CD4-positive, alpha-beta T cell (primary cell): ENCODE data around the gene HIVEP1. TPM values are rescaled to one million over a fixed set of nuclear protein-coding genes. Genes with fewer than 3 reads are reported as not detected.

Source experiments
- ATAC-seq: fragments of 200-7000 bp; cut with Tn5 transposase; one replicate; pipeline ENCODE4 v1.10.0; 2022; ENCODE audit warnings: mild to moderate bottlenecking; ENCODE audit not compliant: poor library complexity
- CTCF ChIA-PET: fragments of 350-600 bp; sonication (Branson Sonifier 250); formaldehyde crosslinking; loops from one replicate; lab custom pipeline; 2021; ENCODE audit warnings: antibody characterized with exemption, inconsistent platforms; lab: Charles Lee
- POLR2A ChIA-PET: fragments of 350-600 bp; sonication (Branson Sonifier 250); formaldehyde crosslinking; loops from one replicate; lab custom pipeline; 2021; ENCODE audit warnings: antibody characterized with exemption, inconsistent platforms; lab: Charles Lee
- DNase-seq, 14 experiments: peaks; one replicate each; pipeline ENCODE4 v3.0.0-alpha.2; 2013 to 2020; ENCODE audit warnings: mixed read lengths in 2 of 14
- H3K27ac ChIP-seq, 2 donors: one replicate each; pipeline versions ENCODE4 v1.5.1 to v1.7.0; 2013; ENCODE audit warnings: low read length in 2 of 2, low read depth in 1 of 2, mild to moderate bottlenecking in 1 of 2
- H3K27me3 ChIP-seq, 2 experiments: 1 replicate in 1 of 2; 2 replicates in 1 of 2; pipeline versions ENCODE4 v1.6.1 to v1.7.0; 2013; ENCODE audit warnings: low read length in 2 of 2, control low read depth in 1 of 2, mild to moderate bottlenecking in 1 of 2, moderate library complexity in 1 of 2; ENCODE audit not compliant: insufficient read depth in 2 of 2, control insufficient read depth in 1 of 2
- H3K36me3 ChIP-seq: one replicate; pipeline ENCODE4 v1.6.1; 2013; ENCODE audit warnings: low read length, control low read depth; ENCODE audit not compliant: insufficient read depth
- H3K4me1 ChIP-seq: one replicate; pipeline ENCODE4 v1.6.1; 2013; ENCODE audit warnings: low read length, control low read depth; ENCODE audit not compliant: insufficient read depth
- H3K4me3 ChIP-seq: one replicate; pipeline ENCODE4 v1.5.1; 2013; ENCODE audit warnings: mild to moderate bottlenecking, low read length, moderate library complexity
- H3K9me3 ChIP-seq, 2 experiments: 1 replicate in 1 of 2; 2 replicates in 1 of 2; pipeline versions ENCODE4 v1.6.1 to v1.7.0; 2013; ENCODE audit warnings: low read length in 2 of 2, mild to moderate bottlenecking in 2 of 2, control low read depth in 1 of 2, moderate library complexity in 1 of 2; ENCODE audit not compliant: control insufficient read depth in 1 of 2, insufficient read depth in 1 of 2
- H3K27ac Mint-ChIP-seq: one replicate; pipeline ENCODE4 v1.8.0; 2020; ENCODE audit warnings: mixed read lengths
- H3K27me3 Mint-ChIP-seq: one replicate; pipeline ENCODE4 v1.8.0; 2021; ENCODE audit warnings: mixed read lengths
- H3K36me3 Mint-ChIP-seq: one replicate; pipeline ENCODE4 v1.8.0; 2021; ENCODE audit warnings: low read depth, mixed read lengths
- H3K4me1 Mint-ChIP-seq: one replicate; pipeline ENCODE4 v1.8.0; 2021; ENCODE audit warnings: low read depth, mixed read lengths
- H3K4me3 Mint-ChIP-seq: one replicate; pipeline ENCODE4 v1.8.0; 2020; ENCODE audit warnings: mild to moderate bottlenecking, mixed read lengths
- H3K9me3 Mint-ChIP-seq: one replicate; pipeline ENCODE4 v1.8.0; 2020; ENCODE audit warnings: mixed read lengths
- CTCF ChIP-seq: fragments of 200-600 bp; IDR thresholded peaks from one replicate; pipeline ENCODE4 v1.8.0; 2022; ENCODE audit warnings: antibody characterized with exemption, mild to moderate bottlenecking
- intact Hi-C, 2 experiments: fragments of 100-400 bp; cut with DNase I in 1 of 2; cut with micrococcal nuclease in 1 of 2; formaldehyde crosslinking; loops; one replicate each; pipeline versions ENCODE4 v1.15.1 to v1.9.0; 2023 to 2025; cut with DNase I, micrococcal nuclease
- total RNA-seq, 174 experiments: library from RNA in 2 of 174; stranded (reverse) in 2 of 174; gene quantifications; one replicate each; pipeline ENCODE4 v1.2.3 and lab custom pipeline; 2021 to 2026

Gene HIVEP1
- total RNA-seq, 2 experiments from 2014 or later: 76.3 to 78.8 TPM

GRCh38 chr6:12064538-12065071 is 52.5 kb downstream of the HIVEP1 start:
- TF ChIP-seq CTCF: no peak
- POLR2A ChIA-PET: interaction anchor here (1.9 kb wide), 1 partner anchor 11 kb away, joined by 7 read pairs; no protein-coding TSS in a partner anchor
- DNase-seq (no peak), ATAC-seq (no peak)
- no peak overlapping the region for H3K4me3 ChIP-seq
- H3K36me3 ChIP-seq: no peaks in the 10 kb centered on the region
- no peak overlapping the region for H3K27ac Mint-ChIP-seq
- peaks cover 7% of the 10 kb centered on the region for H3K4me1 ChIP-seq
- intact Hi-C loops: no loop called here
- no peaks in the 10 kb centered on the region for H3K27me3 ChIP-seq
- CTCF ChIA-PET: no interaction called here
- no peaks in the 10 kb centered on the region for H3K9me3 ChIP-seq
- H3K27me3 Mint-ChIP-seq: no peaks in the 10 kb centered on the region
- H3K36me3 Mint-ChIP-seq: peaks cover 4% of the 10 kb centered on the region
- no peak overlapping the region for H3K4me3 Mint-ChIP-seq
- H3K27ac ChIP-seq: no peak overlapping the region
- H3K4me1 Mint-ChIP-seq: peaks cover 58% of the 10 kb centered on the region
- H3K9me3 Mint-ChIP-seq: no peaks in the 10 kb centered on the region

- Histone ChIP-seq H3K9me3 (no peaks in the 10 kb centered on the region), H3K4me1 (peaks cover 7% of the 10 kb centered on the region), H3K36me3 (no peaks in the 10 kb centered on the region), H3K27ac (no peak overlapping the region), H3K4me3 (no peak overlapping the region), H3K27me3 (no peaks in the 10 kb centered on the region)
- POLR2A ChIA-PET: interaction anchor here (0.6 to 1.9 kb wide), 6 partner anchors 9 to 54 kb away, joined by 3 to 7 read pairs (median 3); partner anchors contain the start of gene HIVEP1
- H3K36me3 Mint-ChIP-seq: peaks cover 4% of the 10 kb centered on the region
- no peak for ATAC-seq
- H3K9me3 Mint-ChIP-seq: no peaks in the 10 kb centered on the region
- H3K4me1 Mint-ChIP-seq: peaks cover 55% of the 10 kb centered on the region
- no peak overlapping the region for H3K4me3 Mint-ChIP-seq
- H3K27ac Mint-ChIP-seq: peak overlapping the region; percentile 14
- no peaks in the 10 kb centered on the region for H3K27me3 Mint-ChIP-seq
- TF ChIP-seq CTCF: no peak
- intact Hi-C loops: no loop called here
- CTCF ChIA-PET: interaction anchor here (1.2 kb wide), 1 partner anchor 10 kb away, joined by 3 read pairs; no protein-coding TSS in a partner anchor
- DNase-seq: peak in 2 of 14 experiments; percentile 15 to 37
Observed at GRCh38 chr6:12065321-12066140, 53.4 kb downstream of the HIVEP1 start.

GRCh38 chr6:12066297-12066696 is 54.2 kb downstream of the HIVEP1 start:
- no peak for ATAC-seq
- Histone ChIP-seq H3K4me3 (no peak overlapping the region), H3K27me3 (no peaks in the 10 kb centered on the region), H3K4me1 (peaks cover 10% of the 10 kb centered on the region), H3K36me3 (no peaks in the 10 kb centered on the region), H3K27ac (no peak overlapping the region), H3K9me3 (no peaks in the 10 kb centered on the region)
- Mint-ChIP-seq H3K9me3 (no peaks in the 10 kb centered on the region), H3K36me3 (no peaks in the 10 kb centered on the region), H3K4me3 (no peak overlapping the region), H3K27me3 (no peaks in the 10 kb centered on the region), H3K4me1 (peaks cover 55% of the 10 kb centered on the region), H3K27ac (no peak overlapping the region)
- POLR2A ChIA-PET: interaction anchor here (0.6 to 1.9 kb wide), 6 partner anchors 9 to 54 kb away, joined by 3 to 7 read pairs (median 3); partner anchors contain the start of gene HIVEP1
- TF ChIP-seq CTCF: no peak
- intact Hi-C loops: no loop called here
- CTCF ChIA-PET: interaction anchor here (1.2 kb wide), 1 partner anchor 9 kb away, joined by 3 read pairs; no protein-coding TSS in a partner anchor
- no peak for DNase-seq
